Measurements from ENCODE around the gene SEPTIN1.

- TF ChIP-seq CTCF (IDR thresholded peaks at IDR 0.05; ENCODE audit: low read depth, low read length) (peak; percentile 3), POLR2A (IDR thresholded peaks at IDR 0.05; ENCODE audit: extremely low read depth, insufficient read length) (no peak), MYC (IDR thresholded peaks at IDR 0.05; ENCODE audit: low read depth, low read length) (no peak), MAX (IDR thresholded peaks at IDR 0.05; ENCODE audit: low read depth, low read length) (peak; percentile 5; the same call in 1 of the 2 replicates)
These were observed 11.7 kb downstream of the SEPTIN1 start, which contains the start of gene TBC1D10B for GRCh38 chr16:30370456-30371247.
